ENCODE results near the gene CCDC33.

CCDC33 gene

DNA sequence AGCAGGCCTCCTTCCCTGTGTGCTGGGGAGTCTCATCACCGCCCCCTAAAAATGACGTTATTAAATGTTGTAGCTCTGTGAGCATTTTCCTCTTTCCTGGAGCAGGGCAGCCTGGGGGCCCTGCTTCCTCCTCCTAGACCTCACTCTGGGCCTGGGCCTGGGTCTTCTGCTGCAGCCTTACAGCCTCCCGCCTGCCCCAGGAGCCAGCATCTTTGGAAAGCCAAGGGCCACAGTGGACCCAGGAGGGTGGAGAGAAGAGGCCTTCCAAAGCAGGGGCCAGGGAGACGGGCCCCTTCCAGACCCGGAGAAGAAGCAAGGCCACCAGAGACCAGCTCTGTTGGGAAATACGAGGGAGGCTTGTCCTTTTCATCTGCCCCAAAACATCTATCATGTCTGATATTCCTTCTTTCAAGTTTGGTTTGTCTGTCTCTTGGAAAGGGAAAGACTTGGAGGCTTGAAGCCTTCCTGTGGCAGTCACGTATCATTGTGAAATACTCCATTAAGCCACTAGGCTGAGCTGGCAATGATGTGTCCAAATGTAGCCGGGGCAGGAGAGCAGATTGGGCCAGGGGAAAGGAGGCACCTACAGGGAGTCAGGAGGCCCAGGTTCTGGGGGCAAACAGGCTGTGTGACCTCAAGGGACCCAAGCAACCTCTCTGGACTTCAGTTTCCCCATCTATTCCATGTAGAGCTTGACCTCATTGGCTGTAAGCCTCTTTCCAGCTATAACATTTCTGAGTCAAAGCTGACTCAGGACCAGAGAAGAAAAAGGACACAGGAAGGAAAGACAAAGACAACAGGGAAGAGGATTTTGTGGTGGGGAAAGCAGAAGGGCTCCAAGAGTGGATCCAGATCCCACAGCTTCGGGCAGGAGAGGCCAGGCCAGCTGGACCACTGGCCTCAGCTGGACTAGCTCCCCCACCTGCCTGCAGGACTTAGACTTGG is 100.2 kb downstream of the CCDC33 start:
- no peaks in the 10 kb centered on the region for H3K36me3 ChIP-seq
- no peak overlapping the region for H3K27ac ChIP-seq
- TF ChIP-seq, protein P1, sequence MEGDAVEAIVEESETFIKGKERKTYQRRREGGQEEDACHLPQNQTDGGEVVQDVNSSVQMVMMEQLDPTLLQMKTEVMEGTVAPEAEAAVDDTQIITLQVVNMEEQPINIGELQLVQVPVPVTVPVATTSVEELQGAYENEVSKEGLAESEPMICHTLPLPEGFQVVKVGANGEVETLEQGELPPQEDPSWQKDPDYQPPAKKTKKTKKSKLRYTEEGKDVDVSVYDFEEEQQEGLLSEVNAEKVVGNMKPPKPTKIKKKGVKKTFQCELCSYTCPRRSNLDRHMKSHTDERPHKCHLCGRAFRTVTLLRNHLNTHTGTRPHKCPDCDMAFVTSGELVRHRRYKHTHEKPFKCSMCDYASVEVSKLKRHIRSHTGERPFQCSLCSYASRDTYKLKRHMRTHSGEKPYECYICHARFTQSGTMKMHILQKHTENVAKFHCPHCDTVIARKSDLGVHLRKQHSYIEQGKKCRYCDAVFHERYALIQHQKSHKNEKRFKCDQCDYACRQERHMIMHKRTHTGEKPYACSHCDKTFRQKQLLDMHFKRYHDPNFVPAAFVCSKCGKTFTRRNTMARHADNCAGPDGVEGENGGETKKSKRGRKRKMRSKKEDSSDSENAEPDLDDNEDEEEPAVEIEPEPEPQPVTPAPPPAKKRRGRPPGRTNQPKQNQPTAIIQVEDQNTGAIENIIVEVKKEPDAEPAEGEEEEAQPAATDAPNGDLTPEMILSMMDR (IDR thresholded peaks at IDR 0.05): no peak
- H3K9me3 ChIP-seq: no peaks in the 10 kb centered on the region
- H3K27me3 ChIP-seq: no peaks in the 10 kb centered on the region
- H3K4me1 ChIP-seq (ENCODE audit: control insufficient read depth in 1 of 2, insufficient read depth in 1 of 2, low read depth in 1 of 2, low read length in 1 of 2): peaks cover 10 to 11% of the 10 kb centered on the region in 2 experiments
- no peak overlapping the region for H3K4me3 ChIP-seq (ENCODE audit: low read depth in 1 of 2, low read length in 1 of 2)

DNA sequence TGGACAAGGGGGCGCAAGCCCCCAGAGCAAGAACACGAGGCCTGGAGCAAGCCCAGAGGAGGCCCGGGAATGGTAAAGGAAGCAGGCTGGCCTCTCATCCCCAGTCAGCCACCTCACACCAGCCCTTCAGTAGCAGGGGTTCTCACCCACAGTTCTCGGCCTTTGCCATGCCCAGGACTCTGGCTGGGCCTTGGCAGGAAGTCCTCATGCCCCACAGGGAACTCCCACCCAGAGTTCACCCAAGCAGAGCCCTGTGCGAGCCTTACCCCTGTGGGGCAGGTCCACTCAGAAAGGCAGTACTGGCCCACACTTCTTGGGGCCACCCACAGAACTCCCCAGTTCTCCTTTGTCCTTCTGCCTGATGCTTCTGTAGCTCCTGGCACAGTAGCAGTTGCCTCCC is 101.0 kb downstream of the CCDC33 start:
- peaks cover 10 to 11% of the 10 kb centered on the region in 2 experiments for H3K4me1 ChIP-seq (ENCODE audit: control insufficient read depth in 1 of 2, insufficient read depth in 1 of 2, low read depth in 1 of 2, low read length in 1 of 2)
- H3K27ac ChIP-seq: no peak overlapping the region
- H3K4me3 ChIP-seq (ENCODE audit: low read depth in 1 of 2, low read length in 1 of 2): no peak overlapping the region
- TF ChIP-seq, protein P1 (IDR thresholded peaks at IDR 0.05): no peak
- no peaks in the 10 kb centered on the region for H3K9me3 ChIP-seq
- no peaks in the 10 kb centered on the region for H3K36me3 ChIP-seq
- H3K27me3 ChIP-seq: no peaks in the 10 kb centered on the region

DNA sequence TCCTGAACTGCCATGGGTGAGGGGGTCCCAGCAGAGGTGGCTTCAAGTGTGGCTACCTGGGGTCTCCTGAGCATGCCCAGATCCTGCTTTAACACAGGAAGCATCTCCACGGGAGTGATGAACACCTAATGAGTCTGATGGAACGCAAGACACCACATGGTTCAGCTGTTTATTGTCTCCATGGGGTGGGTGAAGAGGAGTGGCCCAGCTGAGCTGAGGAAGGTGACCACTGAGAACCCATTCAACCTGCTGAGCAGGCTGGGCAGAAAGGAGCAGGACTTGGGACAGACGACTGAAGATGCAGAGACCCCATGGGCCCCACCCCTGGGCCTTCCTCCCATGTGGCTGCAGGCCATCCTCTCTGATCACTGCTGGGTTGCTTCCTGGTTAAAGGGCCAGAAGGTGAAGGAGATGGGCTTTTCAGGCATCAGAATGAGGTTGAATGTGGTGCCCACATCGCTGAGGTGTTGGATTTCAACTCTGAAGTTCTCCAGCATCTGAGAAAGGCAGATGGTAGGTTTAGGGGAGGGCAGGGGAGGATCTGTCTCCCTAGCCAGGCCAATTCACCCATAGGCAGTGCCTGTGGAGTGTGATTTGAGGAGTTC is 101.6 kb downstream of the CCDC33 start:
- H3K36me3 ChIP-seq: no peaks in the 10 kb centered on the region
- H3K27ac ChIP-seq: no peak overlapping the region
- H3K4me3 ChIP-seq (ENCODE audit: low read depth in 1 of 2, low read length in 1 of 2): no peak overlapping the region
- H3K4me1 ChIP-seq (ENCODE audit: control insufficient read depth in 1 of 2, insufficient read depth in 1 of 2, low read depth in 1 of 2, low read length in 1 of 2): peaks cover 10 to 11% of the 10 kb centered on the region in 2 experiments
- no peaks in the 10 kb centered on the region for H3K9me3 ChIP-seq
- no peaks in the 10 kb centered on the region for H3K27me3 ChIP-seq
- TF ChIP-seq, protein P1 (IDR thresholded peaks at IDR 0.05): no peak

DNA sequence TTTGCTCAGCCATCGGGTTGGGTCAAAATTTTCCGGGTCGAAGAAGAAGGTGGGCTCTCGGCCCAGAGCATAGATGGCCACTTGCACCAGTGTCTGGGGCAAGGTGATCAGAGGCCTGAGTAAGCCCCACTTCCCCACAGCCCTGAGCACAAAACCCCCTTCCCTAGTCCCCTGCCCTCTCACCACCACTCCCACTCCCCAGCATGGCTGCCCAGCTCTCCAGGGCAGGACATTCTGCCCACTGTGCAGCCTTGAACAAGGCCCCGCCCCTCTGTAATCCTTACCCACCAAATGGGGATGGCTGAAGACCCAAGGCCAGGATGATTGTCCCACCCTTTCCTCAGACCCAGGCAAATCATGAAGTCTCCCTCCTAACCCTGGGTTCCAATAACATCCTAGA is 102.5 kb downstream of the CCDC33 start:
- Histone ChIP-seq H3K4me3 (ENCODE audit: low read depth in 1 of 2, low read length in 1 of 2) (no peak overlapping the region), H3K27me3 (no peaks in the 10 kb centered on the region), H3K9me3 (no peaks in the 10 kb centered on the region), H3K36me3 (no peaks in the 10 kb centered on the region), H3K4me1 (ENCODE audit: control insufficient read depth in 1 of 2, insufficient read depth in 1 of 2, low read depth in 1 of 2, low read length in 1 of 2) (peaks cover 10 to 11% of the 10 kb centered on the region in 2 experiments), H3K27ac (no peak overlapping the region)
- TF ChIP-seq, protein P1 (IDR thresholded peaks at IDR 0.05): no peak

DNA sequence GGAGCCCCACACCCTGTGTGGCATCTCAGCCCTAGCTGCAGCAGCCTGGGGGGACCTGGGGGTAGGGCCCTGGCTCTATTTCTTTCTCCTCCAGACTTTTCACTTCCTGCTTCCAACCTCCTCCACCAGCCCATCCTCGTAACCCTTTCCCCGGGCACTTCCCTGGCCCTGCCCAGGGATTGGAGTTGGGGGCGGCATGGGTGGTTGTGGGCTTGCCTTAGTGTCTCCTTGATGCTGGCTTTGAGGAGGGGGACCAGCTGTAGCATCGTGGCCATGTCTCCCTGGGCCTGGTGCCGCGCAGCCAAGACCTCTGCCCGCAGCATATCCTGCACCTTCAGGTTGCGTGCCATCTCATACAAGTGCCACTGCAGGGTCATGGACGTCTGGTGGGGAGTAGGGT is 103.2 kb downstream of the CCDC33 start:
- TF ChIP-seq, protein P1 (IDR thresholded peaks at IDR 0.05): no peak

More for the DNA sequence above, 103.2 kb downstream of the CCDC33 start:
- H3K4me1 ChIP-seq (ENCODE audit: control insufficient read depth in 1 of 2, insufficient read depth in 1 of 2, low read depth in 1 of 2, low read length in 1 of 2): peaks cover 10 to 11% of the 10 kb centered on the region in 2 experiments
- no peaks in the 10 kb centered on the region for H3K36me3 ChIP-seq
- no peaks in the 10 kb centered on the region for H3K9me3 ChIP-seq
- no peak overlapping the region for H3K27ac ChIP-seq
- H3K27me3 ChIP-seq: no peaks in the 10 kb centered on the region
- no peak overlapping the region for H3K4me3 ChIP-seq (ENCODE audit: low read depth in 1 of 2, low read length in 1 of 2)

Data from neutrophil (primary cell).